Liver (tissue), 3 donors: Measurements from ENCODE around the gene DISC1.
"Not testable (repeated sequence)": the region's sequence is repeated elsewhere in the genome, so short reads cannot be mapped to it uniquely, and the experiment has no call there.

Source experiments
- CTCF ChIP-seq: fragments of 150-350 bp; IDR thresholded peaks from 2 replicates; pipeline ENCODE4 v1.5.1; 2017; ENCODE audit warnings: improper control_type of control experiment, low read depth, low read length; ENCODE audit not compliant: missing input control
- EGR1 ChIP-seq, 2 donors: IDR thresholded peaks; 2 replicates each; pipeline ENCODE4 v1.6.1; 2016 to 2018; ENCODE audit warnings: antibody characterized with exemption in 2 of 2, low read depth in 2 of 2
- FOXA1 ChIP-seq: IDR thresholded peaks from 2 replicates; pipeline ENCODE4 v1.6.1; 2016; ENCODE audit warnings: antibody characterized with exemption
- GABPA ChIP-seq, 2 donors: IDR thresholded peaks in 1 of 2; conservative IDR thresholded peaks in 1 of 2; 2 replicates each; pipeline ENCODE4 v1.6.1; 2016; ENCODE audit warnings: antibody characterized with exemption in 2 of 2, mild to moderate bottlenecking in 1 of 2, moderate library complexity in 1 of 2
- JUND ChIP-seq, 2 donors: IDR thresholded peaks; 2 replicates each; pipeline ENCODE4 v1.6.1; 2016; ENCODE audit warnings: antibody characterized with exemption in 2 of 2
- REST ChIP-seq: IDR thresholded peaks from 2 replicates; pipeline ENCODE4 v1.6.1; 2016; ENCODE audit warnings: antibody characterized with exemption, mild to moderate bottlenecking
- SP1 ChIP-seq: IDR thresholded peaks from 2 replicates; pipeline ENCODE4 v1.6.1; 2018; ENCODE audit warnings: antibody characterized with exemption, mild to moderate bottlenecking
- donor health status: healthy.
- donor health status: healthy.

GRCh38 chr1:231669864-231670621 lies 43.5 kb downstream of the DISC1 start:
- TF ChIP-seq CTCF; REST; JUND (IDR thresholded peaks at IDR 0.05); SP1; FOXA1; GABPA (IDR thresholded peaks at IDR 0.05 in 1 of 2, conservative IDR thresholded peaks at IDR 0.05 in 1 of 2); EGR1 (IDR thresholded peaks at IDR 0.05; ENCODE audit: low read depth in 2 of 2): not testable (repeated sequence)
